A673 (cell line): ENCODE measurements around the gene LURAP1L.

Source experiments
- CTCF ChIP-seq: fragments of 300-800, 200-600 bp; sonication (generic); conservative IDR thresholded peaks from 2 replicates; pipeline ENCODE4 v1.5.1; 2017; ENCODE audit warnings: low read depth, mild to moderate bottlenecking, antibody characterized with exemption, low read length, moderate library complexity, mixed read lengths
- EZH2 ChIP-seq: fragments of 200-600 bp; sonication (generic); IDR thresholded peaks from 2 replicates; pipeline ENCODE4 v1.6.1; 2017; ENCODE audit warnings: borderline replicate concordance, low read depth, mild to moderate bottlenecking, mixed read lengths, antibody characterized with exemption, low read length; ENCODE audit not compliant: poor library complexity, severe bottlenecking

GRCh38 chr9:12817702-12818101 is 42.9 kb downstream of the LURAP1L start:
- no peak for TF ChIP-seq CTCF
- no peak for TF ChIP-seq EZH2
